ENCODE measurements around the gene KLHL6. TPM values are rescaled to one million over a fixed set of nuclear protein-coding genes. Genes with fewer than 3 reads are reported as not detected.

Gene KLHL6
- total and polyA plus RNA-seq, 12 donors, result 0.34 to 7.5 (median 2.5) TPM

DNA sequence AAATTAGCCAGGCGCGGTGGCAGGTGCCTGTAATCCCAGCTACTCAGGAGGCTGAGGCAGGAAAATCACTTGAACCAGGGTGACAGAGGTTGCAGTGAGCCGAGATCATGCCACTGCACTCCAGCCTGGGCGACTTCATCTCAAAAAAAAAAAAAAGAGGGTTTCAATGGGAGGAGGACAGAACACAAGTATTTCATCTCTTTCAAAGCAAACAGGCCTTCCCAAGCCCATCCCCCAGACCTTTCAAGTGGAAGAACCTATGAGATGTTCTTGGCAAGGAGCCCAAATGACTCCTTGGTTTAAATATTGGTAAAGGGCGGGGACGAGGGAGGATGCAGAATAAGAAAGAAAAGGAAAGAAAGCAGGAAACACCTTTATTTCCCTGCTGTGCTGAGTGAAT lies 64.9 kb downstream of the KLHL6 start:
- 81 to 91% (median 84%) methylated on average over 6 of the region's 6 CpGs for WGBS, 4 donors
- no peaks in the 10 kb centered on the region for H3K27me3 ChIP-seq
- no peak overlapping the region for H3K27ac ChIP-seq
- intact Hi-C loops (cut with DNase I), result no loop called here
- peak in 2 of 7 donors; percentile 8 to 29 for DNase-seq
- H3K4me3 ChIP-seq, result no peak overlapping the region
- no peaks in the 10 kb centered on the region for H3K36me3 ChIP-seq (replicated peaks in 1 of 2)
- no peaks in the 10 kb centered on the region for H3K4me1 ChIP-seq (replicated peaks in 1 of 2)
- TF ChIP-seq, protein P1, sequence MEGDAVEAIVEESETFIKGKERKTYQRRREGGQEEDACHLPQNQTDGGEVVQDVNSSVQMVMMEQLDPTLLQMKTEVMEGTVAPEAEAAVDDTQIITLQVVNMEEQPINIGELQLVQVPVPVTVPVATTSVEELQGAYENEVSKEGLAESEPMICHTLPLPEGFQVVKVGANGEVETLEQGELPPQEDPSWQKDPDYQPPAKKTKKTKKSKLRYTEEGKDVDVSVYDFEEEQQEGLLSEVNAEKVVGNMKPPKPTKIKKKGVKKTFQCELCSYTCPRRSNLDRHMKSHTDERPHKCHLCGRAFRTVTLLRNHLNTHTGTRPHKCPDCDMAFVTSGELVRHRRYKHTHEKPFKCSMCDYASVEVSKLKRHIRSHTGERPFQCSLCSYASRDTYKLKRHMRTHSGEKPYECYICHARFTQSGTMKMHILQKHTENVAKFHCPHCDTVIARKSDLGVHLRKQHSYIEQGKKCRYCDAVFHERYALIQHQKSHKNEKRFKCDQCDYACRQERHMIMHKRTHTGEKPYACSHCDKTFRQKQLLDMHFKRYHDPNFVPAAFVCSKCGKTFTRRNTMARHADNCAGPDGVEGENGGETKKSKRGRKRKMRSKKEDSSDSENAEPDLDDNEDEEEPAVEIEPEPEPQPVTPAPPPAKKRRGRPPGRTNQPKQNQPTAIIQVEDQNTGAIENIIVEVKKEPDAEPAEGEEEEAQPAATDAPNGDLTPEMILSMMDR (IDR thresholded peaks at IDR 0.05), result no peak
- TF ChIP-seq POLR2A (IDR thresholded peaks at IDR 0.05), result no peak
- H3K9me3 ChIP-seq (replicated peaks in 1 of 3), result no peaks in the 10 kb centered on the region

DNA sequence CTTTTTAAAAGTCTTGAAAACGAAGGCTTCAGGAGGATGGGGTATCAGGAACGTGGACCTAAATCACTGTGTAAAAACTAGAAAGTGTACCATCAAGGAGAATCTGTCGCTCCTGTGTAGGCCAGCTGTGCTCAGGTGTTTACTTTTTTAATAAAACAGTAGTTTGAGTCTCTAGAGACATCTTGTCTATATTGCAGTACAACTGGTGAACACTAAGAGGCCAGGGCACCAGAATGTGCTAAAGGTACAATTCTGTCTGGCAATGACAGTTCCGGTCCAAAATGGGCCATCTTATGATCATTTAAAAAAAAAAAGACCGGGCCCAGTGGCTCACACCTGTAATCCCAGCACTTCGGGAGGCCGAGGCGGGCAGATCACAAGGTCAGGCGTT lies 65.3 kb downstream of the KLHL6 start:
- Histone ChIP-seq H3K4me1 (replicated peaks in 1 of 2) (no peaks in the 10 kb centered on the region), H3K4me3 (no peak overlapping the region), H3K27ac (no peak overlapping the region), H3K36me3 (replicated peaks in 1 of 2) (no peaks in the 10 kb centered on the region), H3K27me3 (no peaks in the 10 kb centered on the region), H3K9me3 (replicated peaks in 1 of 3) (no peaks in the 10 kb centered on the region)
- peak in 2 of 7 donors; percentile 0 to 14 for DNase-seq
- 87 to 94% (median 91%) methylated on average over 8 to 9 of the region's 9 CpGs for WGBS, 4 donors
- intact Hi-C loops (cut with DNase I), result no loop called here
- no peak for TF ChIP-seq POLR2A (IDR thresholded peaks at IDR 0.05)
- TF ChIP-seq, protein P1 (IDR thresholded peaks at IDR 0.05), result no peak

DNA sequence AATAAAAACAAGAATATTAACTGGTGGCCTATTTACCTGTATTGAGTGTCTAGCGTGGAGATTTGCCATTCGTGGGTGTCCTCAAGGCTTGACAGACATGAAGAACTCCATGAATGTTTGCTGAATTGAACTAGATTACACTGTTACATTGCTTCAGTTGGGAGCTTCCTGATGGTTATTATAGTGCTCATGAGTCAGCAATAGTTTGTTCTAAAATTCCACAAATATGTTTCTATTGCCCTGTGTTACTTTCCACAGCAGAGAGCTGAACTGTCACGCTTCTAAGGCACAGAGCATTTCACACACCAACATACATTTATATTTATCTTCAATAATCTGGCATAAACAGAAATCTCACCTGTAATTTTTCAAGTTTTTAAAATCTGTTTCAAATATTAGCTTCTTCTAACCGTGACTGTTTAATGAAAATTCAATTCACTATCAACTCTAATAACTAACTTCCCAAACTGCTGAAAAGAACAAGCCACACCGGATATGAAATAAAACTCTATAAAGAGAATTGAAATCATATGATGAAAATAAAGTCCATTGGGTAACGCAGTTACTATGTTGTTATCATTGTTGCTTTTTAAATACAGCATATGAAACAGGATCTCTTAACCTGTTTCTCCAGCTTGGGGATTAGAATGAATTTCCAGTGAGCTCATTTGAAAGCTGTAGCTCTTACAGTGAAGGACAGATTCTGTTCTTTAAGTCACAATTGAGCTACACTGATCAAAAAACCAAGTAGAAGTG lies 65.9 kb downstream of the KLHL6 start:
- 71 to 83% (median 78%) methylated on average over 6 of the region's 6 CpGs for WGBS, 4 donors
- Histone ChIP-seq H3K4me3 (no peak overlapping the region), H3K27me3 (no peaks in the 10 kb centered on the region), H3K36me3 (replicated peaks in 1 of 2) (no peaks in the 10 kb centered on the region), H3K27ac (no peak overlapping the region), H3K4me1 (replicated peaks in 1 of 2) (no peaks in the 10 kb centered on the region), H3K9me3 (replicated peaks in 1 of 3) (no peaks in the 10 kb centered on the region)
- TF ChIP-seq, protein P1 (IDR thresholded peaks at IDR 0.05), result no peak
- no peak for TF ChIP-seq POLR2A (IDR thresholded peaks at IDR 0.05)
- peak in 1 of 7 donors; percentile 5 for DNase-seq
- intact Hi-C loops (cut with DNase I), result loop anchor here in 1 of 2 donors (10.0 kb wide), 1 partner anchor 95 kb away; no protein-coding TSS in a partner anchor

DNA sequence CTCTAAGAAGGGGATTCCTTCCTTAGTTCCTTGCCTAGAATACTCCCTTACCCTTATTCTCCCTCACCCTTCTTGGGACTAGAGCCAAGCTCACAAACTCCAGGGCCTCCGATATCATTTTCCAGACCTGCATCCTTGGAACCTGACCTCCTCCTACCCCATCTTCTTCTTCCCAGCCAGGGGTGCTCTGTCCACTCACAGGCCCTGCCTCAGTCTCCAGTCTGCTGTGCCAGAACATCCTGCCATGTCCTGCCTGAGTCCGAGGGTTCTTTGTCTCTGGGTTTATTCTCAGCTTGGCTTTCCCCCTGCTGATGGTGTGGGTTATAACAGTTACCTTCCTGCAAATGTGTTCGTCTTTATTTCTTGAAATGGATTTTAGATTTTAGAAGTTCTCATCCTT lies 67.2 kb downstream of the KLHL6 start:
- H3K27ac ChIP-seq, result no peak overlapping the region
- H3K4me1 ChIP-seq (replicated peaks in 1 of 2), result peaks cover 2 to 3% of the 10 kb centered on the region in 2 donors
- H3K4me3 ChIP-seq, result no peak overlapping the region
- intact Hi-C loops (cut with DNase I), result loop anchor here in 1 of 2 donors (10.0 kb wide), 1 partner anchor 96 kb away; no protein-coding TSS in a partner anchor
- no peaks in the 10 kb centered on the region for H3K27me3 ChIP-seq
- no peak for TF ChIP-seq POLR2A (IDR thresholded peaks at IDR 0.05)
- TF ChIP-seq, protein P1 (IDR thresholded peaks at IDR 0.05), result no peak
- 88 to 97% (median 90%) methylated on average over 3 of the region's 3 CpGs for WGBS, 4 donors
- no peaks in the 10 kb centered on the region for H3K9me3 ChIP-seq (replicated peaks in 1 of 3)
- peak in 2 of 7 donors; percentile 3 to 25 for DNase-seq
- H3K36me3 ChIP-seq (replicated peaks in 1 of 2), result no peaks in the 10 kb centered on the region

Data from adrenal gland (tissue), 12 donors.